HG03469 (cell line): Measurements from ENCODE around the gene SPTBN1.
"Not testable (repeated sequence)": the region's sequence is repeated elsewhere in the genome, so short reads cannot be mapped to it uniquely, and the experiment has no call there.

Experiments used
- ATAC-seq: cut with Tn5 transposase; IDR thresholded peaks from one replicate; pipeline ENCODE4 v1.9.1; 2021; ENCODE audit warnings: mild to moderate bottlenecking, moderate library complexity, moderate number of reproducible peaks; ENCODE audit not compliant: unreplicated experiment

The SPTBN1 gene

DNA sequence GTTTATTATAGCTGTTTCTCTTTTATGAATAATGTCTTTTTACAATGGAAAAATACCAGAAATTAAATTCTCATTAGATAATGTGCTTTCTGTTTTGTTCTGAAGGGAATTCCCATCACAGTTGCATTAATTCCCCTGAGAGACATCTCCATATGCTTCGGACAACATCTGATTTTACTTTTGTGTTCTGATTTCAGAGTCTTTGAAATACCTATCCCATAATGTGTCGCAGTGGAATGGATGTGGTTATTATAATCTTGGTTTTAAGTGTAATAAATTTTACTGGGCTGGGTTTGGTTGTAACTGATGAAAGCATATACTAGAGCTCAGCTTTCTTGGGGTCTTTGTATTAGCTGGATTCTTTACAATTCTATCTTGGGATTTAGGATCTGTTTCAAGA is 12.5 kb downstream of the SPTBN1 start:
- ATAC-seq: no peak

- no peak for ATAC-seq
Measured at GRCh38 chr2:54469484-54470053, 13.4 kb downstream of the SPTBN1 start.

- ATAC-seq: no peak
Measured at GRCh38 chr2:54470266-54470938, 14.3 kb downstream of the SPTBN1 start.

GRCh38 chr2:54471221-54471711 is 15.1 kb downstream of the SPTBN1 start:
- ATAC-seq: peak; percentile 86

DNA sequence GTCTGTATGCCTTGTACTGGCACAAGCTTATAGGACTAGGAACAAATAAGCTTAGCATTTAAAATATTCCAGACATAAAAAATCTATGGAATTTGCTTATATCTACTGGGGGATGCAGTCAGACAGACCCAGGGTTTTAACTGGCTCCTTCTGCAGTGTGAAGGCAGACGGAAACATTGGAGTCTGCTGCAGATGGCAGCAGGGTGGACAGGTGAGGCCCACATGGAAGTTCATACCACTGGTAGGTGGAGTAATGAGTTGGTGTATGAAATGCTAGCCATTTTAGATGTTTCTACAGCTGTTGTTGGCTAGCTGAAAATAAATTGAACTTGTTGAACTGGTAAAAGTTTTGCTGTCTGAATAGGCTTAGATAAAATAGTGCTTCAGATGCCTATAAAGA is 17.7 kb downstream of the SPTBN1 start:
- ATAC-seq: no peak

- no peak for ATAC-seq
Measured at GRCh38 chr2:54475285-54475684, 19.2 kb downstream of the SPTBN1 start.

DNA sequence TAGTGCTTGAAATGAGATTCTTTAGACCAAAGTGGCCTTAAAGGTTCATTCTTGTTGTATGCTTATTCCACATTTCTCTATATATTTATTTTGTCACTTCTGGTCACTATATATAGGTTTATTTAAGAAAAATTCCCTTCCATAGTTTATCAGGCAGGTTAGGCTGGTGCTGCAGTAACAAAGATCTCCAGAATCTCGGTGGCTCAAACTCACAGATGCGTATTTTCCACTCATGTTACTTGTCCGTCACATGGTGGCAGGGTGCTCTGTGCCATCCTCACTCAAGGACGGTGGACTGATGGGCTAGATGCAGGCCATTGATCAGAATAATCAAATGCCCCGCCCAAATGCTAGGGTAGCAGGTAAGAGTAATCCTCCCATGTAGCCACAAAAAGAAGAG is 19.8 kb downstream of the SPTBN1 start:
- no peak for ATAC-seq

- no peak for ATAC-seq
Measured at GRCh38 chr2:54476852-54477251, 20.7 kb downstream of the SPTBN1 start.

DNA sequence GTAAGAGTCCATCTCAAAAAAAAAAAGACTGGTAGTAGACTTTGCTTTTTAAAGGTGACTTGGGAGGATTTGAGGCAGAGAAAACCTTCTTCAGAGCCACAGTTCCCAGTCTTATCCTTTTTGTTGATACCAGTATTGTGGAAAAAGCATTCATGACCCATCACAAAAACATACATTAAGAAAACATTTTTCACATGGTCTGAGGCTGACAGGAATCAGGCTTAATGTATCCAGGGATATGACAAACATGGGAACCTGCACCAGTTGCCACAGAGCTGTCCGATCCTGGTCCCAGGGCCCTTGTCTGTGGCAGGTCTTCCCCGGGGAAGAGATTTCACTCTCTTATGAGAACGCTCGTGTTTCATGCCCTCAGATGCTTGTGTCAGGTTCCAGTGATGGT is 21.8 kb downstream of the SPTBN1 start:
- no peak for ATAC-seq

DNA sequence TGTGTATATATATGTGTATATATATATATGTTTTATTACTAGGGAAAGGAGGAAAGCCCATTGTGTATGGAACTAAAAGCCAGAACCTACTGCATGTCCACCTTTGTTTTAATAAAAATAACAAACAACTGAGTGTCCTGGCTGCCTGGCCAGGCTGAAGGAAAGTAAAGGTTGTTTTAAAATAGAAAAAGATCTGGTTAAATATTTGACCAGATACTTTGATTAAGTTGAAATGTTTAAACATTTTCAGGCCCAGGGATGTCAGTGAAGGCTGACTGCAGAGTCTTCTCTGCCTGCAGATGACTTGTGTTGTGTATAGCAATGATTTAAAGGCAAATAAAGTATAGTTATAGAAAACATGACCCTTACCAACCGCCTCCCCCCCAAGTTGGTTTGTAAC is 22.8 kb downstream of the SPTBN1 start:
- no peak for ATAC-seq

- ATAC-seq: no peak
Measured at GRCh38 chr2:54479424-54479823, 23.3 kb downstream of the SPTBN1 start.

DNA sequence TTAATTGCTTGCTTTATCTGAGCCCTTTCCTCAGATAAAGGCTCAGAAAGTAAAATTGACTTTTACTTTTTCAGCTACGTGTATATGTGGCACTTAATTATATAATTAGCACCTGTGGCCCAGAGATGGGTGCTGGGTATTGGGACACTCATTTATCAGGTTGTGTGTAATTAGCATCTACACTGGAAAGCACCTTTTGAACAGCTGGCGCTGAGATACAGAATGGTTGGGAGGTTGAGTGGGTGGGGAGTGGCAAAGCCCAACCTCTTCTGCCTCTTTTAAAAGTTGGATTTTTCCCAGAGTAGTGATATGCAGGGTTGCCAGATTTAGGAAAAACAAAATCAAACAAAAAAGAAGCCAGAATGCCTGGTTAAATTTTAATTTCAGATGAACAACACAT is 23.9 kb downstream of the SPTBN1 start:
- ATAC-seq: no peak

DNA sequence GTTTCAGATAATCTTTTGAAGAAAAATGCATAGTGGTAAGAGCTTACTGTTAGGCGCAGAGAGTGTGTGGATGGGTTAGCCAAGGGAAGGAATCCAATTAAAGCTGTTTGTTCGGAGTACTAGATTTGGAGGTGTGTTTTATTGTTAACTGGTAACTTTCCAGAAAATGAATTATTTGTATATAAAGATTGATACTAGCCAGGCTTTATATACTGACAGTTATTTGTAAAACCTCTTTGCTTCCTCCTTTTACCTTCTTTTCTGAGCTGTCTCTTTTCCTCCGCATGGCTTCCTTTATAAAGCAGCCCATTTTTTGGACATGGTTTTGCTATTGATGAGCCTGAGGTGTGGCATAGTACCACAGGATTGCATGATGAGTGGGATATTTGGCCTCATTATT is 25.6 kb downstream of the SPTBN1 start:
- no peak for ATAC-seq

GRCh38 chr2:54482715-54483114 is 26.6 kb downstream of the SPTBN1 start:
- no peak for ATAC-seq

DNA sequence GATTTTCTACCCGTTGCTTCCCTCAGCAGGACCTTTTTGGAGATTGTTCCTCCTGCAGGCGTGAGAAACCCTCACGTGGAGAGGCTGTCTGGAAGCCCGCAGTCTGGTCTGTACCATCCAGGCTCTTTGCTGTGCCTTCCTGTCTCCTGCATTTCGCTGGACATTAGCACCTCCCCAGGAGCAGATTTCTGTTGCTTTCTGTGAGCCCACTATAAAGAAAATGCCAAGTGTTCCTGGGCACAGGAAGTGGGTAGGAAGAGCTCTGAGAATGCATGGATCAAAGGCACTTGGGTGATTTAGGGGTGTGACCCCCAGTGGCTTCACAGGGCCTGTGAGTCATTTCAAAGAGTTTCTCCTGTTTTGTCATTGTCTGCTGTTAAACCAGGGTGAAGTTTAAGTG is 27.3 kb downstream of the SPTBN1 start:
- ATAC-seq: no peak

GRCh38 chr2:54485756-54486155 is 29.6 kb downstream of the SPTBN1 start:
- not testable (repeated sequence) for ATAC-seq

DNA sequence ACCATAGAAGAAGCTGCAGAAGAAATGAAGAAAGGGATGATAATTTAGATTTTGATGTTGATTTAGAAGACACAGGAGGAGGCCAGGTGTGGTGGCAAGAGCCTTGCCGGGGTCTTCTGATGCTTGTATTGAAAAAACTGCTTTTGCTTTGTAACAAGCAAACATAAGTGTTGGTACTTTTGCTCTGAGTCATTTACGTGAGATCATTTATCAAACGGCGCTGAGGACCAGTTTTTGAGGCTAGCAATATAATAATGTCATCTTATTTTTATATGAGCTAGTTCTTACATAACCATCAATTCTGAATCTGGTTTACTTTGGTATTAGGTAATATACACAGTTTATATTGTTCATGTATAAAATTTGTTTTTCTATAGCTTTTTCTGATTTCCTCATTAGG is 30.6 kb downstream of the SPTBN1 start:
- no peak for ATAC-seq

DNA sequence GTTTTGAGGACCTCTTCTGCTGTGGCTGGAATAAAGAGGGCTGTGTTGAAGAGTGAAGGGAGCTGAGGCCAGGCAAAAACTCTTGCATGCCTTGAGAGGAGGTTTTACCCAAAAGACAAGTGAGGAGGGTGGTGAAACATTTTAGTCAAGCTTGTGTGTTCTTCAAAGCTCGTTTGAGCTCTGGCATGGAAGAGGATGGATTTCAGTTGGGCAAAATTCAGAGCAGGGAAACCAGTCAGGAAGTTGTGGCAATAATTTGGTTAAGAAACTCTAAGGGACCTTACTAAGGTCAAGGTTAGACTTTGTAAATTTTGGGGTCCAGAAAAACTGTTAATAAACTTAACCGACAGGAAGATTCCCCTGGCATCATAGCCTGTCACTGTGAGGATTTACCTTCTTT is 34.7 kb downstream of the SPTBN1 start:
- ATAC-seq: no peak

GRCh38 chr2:54492335-54492734 is 36.2 kb downstream of the SPTBN1 start:
- ATAC-seq: no peak

DNA sequence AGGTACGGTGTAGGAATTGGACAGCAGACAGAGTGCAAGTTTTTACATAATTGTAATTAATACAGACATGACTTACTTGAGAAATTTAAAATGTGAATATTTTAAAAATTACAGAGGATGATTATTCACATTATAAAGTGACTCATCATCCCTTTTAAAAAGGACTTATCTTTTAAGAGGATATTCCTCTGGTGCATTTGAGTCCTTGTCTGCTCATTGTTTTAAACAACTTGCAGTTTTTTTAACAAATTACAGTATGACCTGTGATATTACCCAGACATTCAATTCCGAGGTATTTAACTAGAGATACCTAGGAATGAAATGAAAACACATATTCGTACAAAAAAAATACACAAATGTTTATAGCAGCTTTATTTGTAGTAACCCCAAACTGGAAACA is 38.0 kb downstream of the SPTBN1 start:
- ATAC-seq: no peak

DNA sequence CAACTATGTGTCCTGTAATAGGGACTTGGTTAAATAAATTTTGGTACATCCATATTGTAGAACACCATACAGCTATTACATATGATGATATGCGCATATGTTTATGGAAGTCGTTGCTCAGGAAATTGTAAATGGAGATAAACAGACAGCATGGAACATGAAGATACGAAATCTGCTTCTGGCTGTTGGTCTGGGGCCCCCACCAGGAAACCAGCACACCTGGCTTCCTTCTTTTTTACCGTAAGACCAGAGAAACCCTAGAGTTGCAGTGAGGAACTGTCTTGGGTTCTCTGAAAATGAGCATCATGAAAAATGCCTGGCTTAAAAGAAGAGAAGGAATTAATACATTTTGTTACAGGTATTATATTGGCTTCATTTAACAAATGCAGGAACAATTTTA is 40.8 kb downstream of the SPTBN1 start:
- ATAC-seq: no peak

DNA sequence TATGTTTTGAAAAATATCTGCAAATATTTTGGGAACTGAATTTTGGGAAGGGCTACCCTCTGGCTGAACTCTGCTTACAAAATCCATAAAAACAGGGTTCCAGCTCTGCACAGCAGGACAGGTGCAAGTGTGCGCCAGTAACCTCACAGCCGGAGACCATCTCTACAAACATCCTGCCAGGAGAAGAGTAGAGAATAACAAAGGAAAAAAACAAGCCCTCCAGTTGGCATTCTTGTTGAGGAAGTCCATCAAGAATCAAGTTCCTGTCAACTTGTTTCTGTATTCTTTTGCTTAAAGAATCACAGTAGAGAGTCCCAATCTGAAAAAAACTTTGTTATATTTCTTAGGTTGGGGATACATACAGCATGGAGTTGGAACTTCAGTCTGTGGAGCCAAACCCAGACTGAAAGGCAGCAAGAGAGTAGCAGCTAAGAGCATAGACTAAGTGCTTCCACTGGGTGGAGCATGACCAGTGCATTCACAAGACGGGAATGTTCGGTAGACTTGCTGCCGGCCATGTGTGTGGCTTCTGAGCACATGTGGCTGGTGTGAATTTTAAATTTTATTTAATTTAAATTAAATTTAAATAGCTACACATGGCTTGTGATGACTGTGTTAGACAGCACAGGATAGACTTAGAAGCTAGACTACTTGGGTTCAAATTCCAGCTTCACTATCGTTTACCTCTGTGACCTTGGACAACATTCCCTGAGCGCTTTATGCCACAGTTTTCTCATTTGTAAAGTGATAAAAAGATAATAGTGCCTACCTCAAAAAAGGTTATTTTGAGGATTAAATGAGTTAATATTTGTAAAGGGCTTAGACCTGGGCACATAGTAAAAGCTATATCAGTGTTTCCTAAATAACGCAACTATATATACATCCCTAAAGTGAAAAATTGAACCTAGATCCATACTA is 41.9 kb downstream of the SPTBN1 start:
- ATAC-seq: no peak
